Stimulated activated CD8-positive, alpha-beta memory T cell treated with anti-CD3 and anti-CD28 coated beads, Interleukin-12 subunit alpha, Interleukin-12 subunit beta, amount 100 ng/mL, for 4 hours (primary cell): ENCODE results near the gene CRNKL1.

Experiments used
- DNase-seq: peaks from one replicate; pipeline ENCODE4 v3.0.0-alpha.2; 2020; ENCODE audit warnings: low read depth

CRNKL1 gene

GRCh38 chr20:20052074-20052970 lies at the start of gene CRNKL1, which contains the start of gene CFAP61:
CRNKL1 (minus strand) TSS chr20:20052466; CDS start chr20:20052342, 124 bp downstream.
CFAP61 (plus strand) TSS chr20:20052532; CDS start chr20:20056654, 4,122 bp downstream.
- peak; percentile 92 for DNase-seq

- DNase-seq: no peak
Observed at GRCh38 chr20:20100881-20101280, 48.6 kb upstream of the CRNKL1 start.

DNA sequence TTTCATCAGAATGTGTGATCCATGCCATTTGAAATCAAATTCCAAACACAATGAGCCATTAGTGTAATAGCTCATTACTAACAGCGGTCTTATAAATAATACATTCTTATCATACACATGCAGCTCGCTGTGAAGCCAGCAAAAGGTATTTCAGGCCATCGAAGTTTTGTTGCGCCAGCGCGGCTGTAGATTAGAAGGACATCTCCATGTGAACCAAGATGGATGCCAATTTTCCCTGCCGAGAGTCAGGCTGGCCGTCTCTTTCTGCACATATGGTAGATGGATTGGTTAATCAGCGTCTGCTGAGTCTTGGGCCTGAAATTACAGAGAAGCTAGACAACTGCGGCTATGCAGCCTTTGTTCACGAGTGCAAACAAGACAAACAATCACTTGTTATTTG lies 44.2 kb upstream of the CRNKL1 start:
- no peak for DNase-seq

- DNase-seq: no peak
Observed at GRCh38 chr20:20095114-20095872, 43.0 kb upstream of the CRNKL1 start.

DNA sequence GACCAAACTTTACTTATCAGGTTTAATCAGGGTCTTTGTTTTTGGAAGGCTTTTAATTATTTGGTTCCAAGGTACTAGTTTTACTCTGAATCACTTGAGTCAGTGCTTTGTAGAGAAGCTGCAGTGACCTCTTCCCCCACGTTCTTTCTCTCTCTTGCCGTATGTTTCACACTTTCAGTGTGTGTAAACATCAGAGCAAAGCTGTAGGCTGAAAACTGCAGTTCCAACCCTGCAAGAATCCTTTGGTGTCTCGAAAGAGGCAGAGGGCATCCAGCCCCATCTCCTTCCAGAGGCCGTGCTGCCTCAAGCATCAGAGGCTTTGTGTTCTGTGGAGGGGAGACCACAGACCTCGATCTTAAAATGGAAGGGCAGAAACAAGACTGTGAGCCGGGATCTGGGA lies 42.1 kb upstream of the CRNKL1 start:
- no peak for DNase-seq

- no peak for DNase-seq
Observed at GRCh38 chr20:20092827-20093226, 40.6 kb upstream of the CRNKL1 start.

- no peak for DNase-seq
Observed at GRCh38 chr20:20089939-20090338, 37.7 kb upstream of the CRNKL1 start.

- DNase-seq: no peak
Observed at GRCh38 chr20:20089018-20089417, 36.8 kb upstream of the CRNKL1 start.

- no peak for DNase-seq
Observed at GRCh38 chr20:20085812-20086211, 33.5 kb upstream of the CRNKL1 start.

- DNase-seq: no peak
Observed at GRCh38 chr20:20085071-20085470, 32.8 kb upstream of the CRNKL1 start.

- DNase-seq: no peak
Observed at GRCh38 chr20:20084296-20084752, 32.1 kb upstream of the CRNKL1 start.

DNA sequence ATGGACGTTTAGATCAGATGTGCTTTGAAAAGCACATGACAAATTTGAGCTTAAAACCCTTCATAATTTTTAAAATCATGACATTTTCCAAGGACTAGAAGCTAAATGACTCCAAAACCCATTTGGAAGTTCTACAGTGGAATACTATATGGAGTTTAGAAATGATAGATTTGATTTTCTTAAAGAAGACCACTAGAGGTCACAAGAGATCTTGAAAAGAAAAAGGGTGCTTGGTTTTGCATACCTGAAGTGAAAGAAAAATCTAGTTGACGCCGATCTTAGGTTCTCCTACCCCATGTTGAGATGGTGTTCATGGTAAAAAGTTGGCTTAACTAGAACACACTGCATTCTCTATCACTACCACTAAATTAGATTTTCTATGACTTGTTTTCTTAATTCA lies 31.5 kb upstream of the CRNKL1 start:
- no peak for DNase-seq

GRCh38 chr20:20079102-20079784 lies 27.0 kb upstream of the CRNKL1 start:
- DNase-seq: no peak

- DNase-seq: no peak
Observed at GRCh38 chr20:20078041-20078440, 25.8 kb upstream of the CRNKL1 start.

DNA sequence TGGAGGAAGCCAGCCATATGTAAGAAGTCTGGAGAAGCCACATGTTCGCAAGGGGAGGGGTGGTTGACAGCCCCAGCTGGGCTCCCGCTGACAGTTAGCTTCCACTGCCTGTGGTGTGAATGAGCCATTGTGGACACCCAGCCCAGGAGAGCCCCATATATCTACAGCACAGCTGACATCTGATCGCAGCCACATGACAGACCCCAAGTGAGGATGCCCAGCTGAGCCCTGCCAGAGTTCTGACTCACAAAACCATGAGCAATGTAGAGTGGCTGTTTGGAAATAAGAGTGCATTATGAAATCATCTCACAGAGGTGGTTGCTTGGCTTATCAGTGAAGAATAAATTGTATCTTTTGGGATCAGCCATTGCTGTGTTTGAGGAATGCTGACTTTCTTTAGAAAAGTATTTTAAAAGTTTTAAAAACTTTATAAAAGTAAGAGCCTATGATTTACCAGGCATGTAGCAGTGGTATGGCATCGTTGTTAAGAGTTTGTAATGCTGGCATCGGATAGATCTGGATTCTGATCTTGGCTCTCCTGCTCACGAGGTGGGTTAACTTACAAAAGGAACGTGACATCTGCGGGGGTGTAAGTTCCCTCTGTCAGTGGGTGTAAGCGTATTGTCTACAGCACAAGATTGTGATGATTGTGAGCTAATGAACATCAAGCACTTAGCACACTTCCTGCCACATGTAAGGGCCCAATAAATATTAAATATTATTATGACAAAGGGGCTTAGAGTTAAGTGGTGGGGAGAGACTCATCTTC lies 24.2 kb upstream of the CRNKL1 start:
- no peak for DNase-seq

DNA sequence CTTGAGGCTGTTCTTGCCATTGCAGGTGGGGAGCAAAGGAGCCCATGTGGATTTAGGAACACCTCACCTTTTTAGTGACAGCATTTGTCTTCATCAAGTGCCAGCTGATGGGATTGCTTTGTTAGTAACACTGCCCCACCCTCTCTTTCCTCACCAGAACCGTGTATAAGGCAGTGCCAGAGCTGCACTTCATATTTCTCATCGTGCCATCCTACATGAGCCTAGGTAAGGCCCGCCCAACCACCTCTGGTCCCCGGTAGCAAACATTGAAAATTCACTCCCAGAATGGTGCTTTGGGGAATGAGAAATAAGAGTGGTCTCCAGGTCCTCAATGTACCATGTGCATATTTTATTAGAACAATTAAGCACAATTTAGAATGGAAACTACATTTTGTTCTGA lies 22.8 kb upstream of the CRNKL1 start:
- DNase-seq: no peak

- DNase-seq: no peak
Observed at GRCh38 chr20:20073801-20074371, 21.6 kb upstream of the CRNKL1 start.

DNA sequence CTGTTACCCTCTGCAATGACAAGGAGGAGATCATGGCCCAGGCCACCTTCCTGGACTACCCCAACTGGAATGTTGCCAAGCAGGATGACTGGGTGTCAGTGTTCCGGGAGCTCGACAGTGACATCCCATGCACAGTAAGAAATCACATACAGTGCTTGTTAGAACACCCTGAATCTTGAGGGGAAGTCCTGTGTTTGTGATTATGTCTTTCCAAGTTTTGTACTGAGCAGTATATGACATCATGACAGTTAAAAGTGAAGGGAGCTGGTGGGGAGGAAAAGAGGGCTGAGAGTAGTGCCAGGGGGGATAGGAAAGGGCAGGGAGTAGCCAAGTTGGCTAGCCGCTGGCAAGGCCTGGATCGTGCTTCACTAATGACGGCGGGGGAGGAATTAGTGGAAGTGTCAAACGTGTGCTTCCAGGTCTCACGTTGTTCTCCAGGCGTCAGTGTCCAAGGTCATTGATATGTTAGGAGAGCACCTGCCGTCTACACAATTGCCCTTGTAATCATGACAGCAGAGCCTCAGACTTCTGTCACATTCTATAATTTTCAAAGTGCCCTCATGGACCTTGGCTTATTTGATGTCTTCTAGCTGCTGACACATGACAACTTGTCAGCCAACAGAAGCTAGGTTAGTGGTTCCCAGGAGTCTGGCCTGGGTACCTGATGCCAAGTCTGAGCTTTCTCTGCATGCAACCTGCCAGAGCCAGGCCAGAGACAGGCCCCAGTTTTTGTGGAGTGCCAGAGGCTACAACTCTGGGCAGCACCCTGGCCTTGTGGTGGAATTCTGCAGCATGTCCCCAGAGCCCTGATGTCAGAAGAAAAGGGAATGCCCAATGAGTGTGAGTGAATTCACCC lies 18.8 kb upstream of the CRNKL1 start:
- DNase-seq: no peak

GRCh38 chr20:20065361-20065760 lies 13.1 kb upstream of the CRNKL1 start:
- no peak for DNase-seq
